HG03457 (cell line): ENCODE data around the gene CHMP3.
"Not testable (repeated sequence)": the region's sequence is repeated elsewhere in the genome, so short reads cannot be mapped to it uniquely, and the experiment has no call there.

Experiments used
- ATAC-seq: cut with Tn5 transposase; IDR thresholded peaks from one replicate; pipeline ENCODE4 v1.9.1; 2021; ENCODE audit warnings: moderate number of reproducible peaks; ENCODE audit not compliant: unreplicated experiment

The CHMP3 gene

GRCh38 chr2:86549963-86550725 lies 13.1 kb downstream of the CHMP3 start:
- not testable (repeated sequence) for ATAC-seq

GRCh38 chr2:86549440-86549839 lies 13.8 kb downstream of the CHMP3 start:
- ATAC-seq, result not testable (repeated sequence)

GRCh38 chr2:86548913-86549396 lies 14.3 kb downstream of the CHMP3 start:
- ATAC-seq, result not testable (repeated sequence)

GRCh38 chr2:86548165-86548912 lies 14.9 kb downstream of the CHMP3 start:
- ATAC-seq, result not testable (repeated sequence)

- ATAC-seq, result not testable (repeated sequence)
Observed at GRCh38 chr2:86545296-86545924, 17.8 kb downstream of the CHMP3 start.

GRCh38 chr2:86544278-86545099 lies 18.8 kb downstream of the CHMP3 start:
- ATAC-seq, result not testable (repeated sequence)

GRCh38 chr2:86543793-86544192 lies 19.4 kb downstream of the CHMP3 start:
- no peak for ATAC-seq

GRCh38 chr2:86543335-86543734 lies 19.9 kb downstream of the CHMP3 start:
- ATAC-seq, result no peak

GRCh38 chr2:86542814-86543213 lies 20.4 kb downstream of the CHMP3 start:
- ATAC-seq, result no peak

GRCh38 chr2:86541334-86541733 lies 21.9 kb downstream of the CHMP3 start:
- ATAC-seq, result no peak

GRCh38 chr2:86533589-86533988 lies 29.7 kb downstream of the CHMP3 start:
- no peak for ATAC-seq

GRCh38 chr2:86525421-86526340 lies 37.6 kb downstream of the CHMP3 start:
- ATAC-seq, result no peak

GRCh38 chr2:86523491-86523890 lies 39.8 kb downstream of the CHMP3 start:
- ATAC-seq, result no peak

- ATAC-seq, result no peak
Observed at GRCh38 chr2:86522711-86523110, 40.5 kb downstream of the CHMP3 start.

- no peak for ATAC-seq
Observed at GRCh38 chr2:86521922-86522321, 41.3 kb downstream of the CHMP3 start.

- ATAC-seq, result no peak
Observed at GRCh38 chr2:86520153-86520552, 43.1 kb downstream of the CHMP3 start.

- ATAC-seq, result no peak
Observed at GRCh38 chr2:86519349-86519748, 43.9 kb downstream of the CHMP3 start.

- ATAC-seq, result no peak
Observed at GRCh38 chr2:86518481-86518880, 44.8 kb downstream of the CHMP3 start.

- ATAC-seq, result no peak
Observed at GRCh38 chr2:86513948-86514660, 49.1 kb downstream of the CHMP3 start.
